SK-N-SH (cell line): ENCODE results near the gene FGGY. TPM values are rescaled to one million over a fixed set of nuclear protein-coding genes. Genes with fewer than 3 reads are reported as not detected.
A peak's percentile ranks its signal among the peaks of the same experiment; 100 is the strongest.

Experiments
- CTCF ChIA-PET: fragments of 300-600, 350-600 bp; formaldehyde crosslinking; extraction: SDS; loops from one replicate; lab custom pipeline; 2021; lab: Yijun Ruan, JAX
- POLR2A ChIA-PET: fragments of 350-600 bp; sonication (Branson Sonifier 250); formaldehyde crosslinking; extraction: SDS; loops from one replicate; lab custom pipeline; 2020; ENCODE audit warnings: antibody characterized with exemption, inconsistent platforms; lab: Yijun Ruan, JAX
- DNase-seq: peaks from one replicate; pipeline ENCODE4 v3.0.0; 2012
- H2AFZ ChIP-seq: fragments of 200-600 bp; sonication (generic); 2 replicates; pipeline ENCODE4 v1.8.1; 2016; ENCODE audit warnings: antibody characterized with exemption, mild to moderate bottlenecking, low read depth
- H3F3A ChIP-seq: fragments of 200-600 bp; sonication (generic); replicated peaks from 2 replicates; pipeline ENCODE3; 2016; ENCODE audit warnings: antibody characterized with exemption, mild to moderate bottlenecking; ENCODE audit not compliant: insufficient read depth
- H3K27ac ChIP-seq, 2 experiments: fragments of 200-500 bp in 1 of 2; fragments of 200-600 bp in 1 of 2; sonication (Bioruptor generic) in 1 of 2; sonication (generic), shearing (Covaris generic) in 1 of 2; 2 replicates each; pipeline versions ENCODE4 v1.5.1 to v1.6.1; 2014 to 2016; ENCODE audit warnings: low read depth in 2 of 2, inconsistent platforms in 1 of 2, low read length in 1 of 2, mild to moderate bottlenecking in 1 of 2, mixed read lengths in 1 of 2
- H3K27me3 ChIP-seq: fragments of 200-600 bp; sonication (generic), shearing (Covaris generic); 2 replicates; pipeline ENCODE4 v1.6.1; 2016; ENCODE audit warnings: mixed run types; ENCODE audit not compliant: insufficient read depth
- H3K36me3 ChIP-seq, 2 experiments: fragments of 200-500 bp in 1 of 2; fragments of 200-600 bp in 1 of 2; sonication (Bioruptor generic) in 1 of 2; sonication (generic) in 1 of 2; replicated peaks in 1 of 2; 2 replicates each; pipeline versions ENCODE3 to v1.5.1; 2014 to 2016; ENCODE audit warnings: low read length in 1 of 2, mild to moderate bottlenecking in 1 of 2; ENCODE audit not compliant: insufficient read depth in 2 of 2, control insufficient read depth in 1 of 2
- H3K4me1 ChIP-seq, 2 experiments: fragments of 200-500 bp in 1 of 2; fragments of 200-600 bp in 1 of 2; sonication (Bioruptor generic) in 1 of 2; sonication (generic), shearing (Covaris generic) in 1 of 2; 2 replicates each; pipeline versions ENCODE4 v1.5.1 to v1.6.1; 2014 to 2016; ENCODE audit warnings: low read depth in 1 of 2, low read length in 1 of 2, mixed run types in 1 of 2; ENCODE audit not compliant: insufficient read depth in 2 of 2, control insufficient read depth in 1 of 2
- H3K4me2 ChIP-seq: fragments of 200-600 bp; sonication (generic), shearing (Covaris generic); 2 replicates; pipeline ENCODE4 v1.6.1; 2017; ENCODE audit warnings: mixed run types
- H3K4me3 ChIP-seq, 2 experiments: fragments of 200-500 bp in 1 of 2; fragments of 200-600 bp in 1 of 2; sonication (Bioruptor generic) in 1 of 2; sonication (generic), shearing (Covaris generic) in 1 of 2; 2 replicates each; pipeline versions ENCODE4 v1.5.1 to v1.8.1; 2014 to 2016; ENCODE audit warnings: low read depth in 2 of 2, inconsistent platforms in 1 of 2, low read length in 1 of 2, mild to moderate bottlenecking in 1 of 2, mixed read lengths in 1 of 2, moderate library complexity in 1 of 2
- H3K79me2 ChIP-seq: fragments of 200-600 bp; sonication (generic); 2 replicates; pipeline ENCODE4 v1.8.1; 2017; ENCODE audit warnings: mild to moderate bottlenecking; ENCODE audit not compliant: insufficient read depth
- H3K9ac ChIP-seq: fragments of 200-600 bp; sonication (generic); 2 replicates; pipeline ENCODE4 v1.6.1; 2017; ENCODE audit warnings: mixed run types
- H3K9me2 ChIP-seq: fragments of 200-600 bp; sonication (generic); 2 replicates; pipeline ENCODE4 v1.6.1; 2017; ENCODE audit warnings: mixed run types
- H3K9me3 ChIP-seq: fragments of 200-600 bp; sonication (generic); 2 replicates; pipeline ENCODE4 v1.6.1; 2017; ENCODE audit warnings: mixed run types, mild to moderate bottlenecking, moderate library complexity
- H4K20me1 ChIP-seq: fragments of 200-600 bp; sonication (generic); 2 replicates; pipeline ENCODE4 v1.6.1; 2017; ENCODE audit warnings: mild to moderate bottlenecking, mixed run types; ENCODE audit not compliant: insufficient read depth
- CHD2 ChIP-seq: fragments of 150-350 bp; IDR thresholded peaks from 2 replicates; pipeline ENCODE4 v1.6.1; 2018; ENCODE audit warnings: low read length; ENCODE audit not compliant: partially characterized antibody
- FOSL2 ChIP-seq: IDR thresholded peaks from 2 replicates; pipeline ENCODE4 v1.4.0; 2012; ENCODE audit warnings: low read depth, mild to moderate bottlenecking, moderate library complexity, borderline replicate concordance
- FOXM1 ChIP-seq: IDR thresholded peaks from 2 replicates; pipeline ENCODE4 v1.4.0; 2012; ENCODE audit warnings: low read depth, mild to moderate bottlenecking
- GATA2 ChIP-seq: sonication (generic); formaldehyde crosslinking; IDR thresholded peaks from 2 replicates; pipeline ENCODE4 v1.5.0; 2020; ENCODE audit warnings: mild to moderate bottlenecking, missing genetic modification reagents
- MEF2A ChIP-seq: IDR thresholded peaks from 2 replicates; pipeline ENCODE4 v1.4.0; 2012; ENCODE audit warnings: low read depth, borderline replicate concordance
- MXI1 ChIP-seq: IDR thresholded peaks from 2 replicates; pipeline ENCODE4 v1.6.1; 2012; ENCODE audit warnings: mild to moderate bottlenecking, low read depth, low read length, improper control_type of control experiment
- NFIC ChIP-seq: IDR thresholded peaks from 2 replicates; pipeline ENCODE4 v1.4.0; 2012; ENCODE audit warnings: borderline replicate concordance
- TCF12 ChIP-seq: IDR thresholded peaks from 2 replicates; pipeline ENCODE4 v1.4.0; 2012
- YY1 ChIP-seq: IDR thresholded peaks from 2 replicates; pipeline ENCODE4 v1.4.0; 2012; ENCODE audit warnings: low read depth, mild to moderate bottlenecking
- WGBS: methylation state at CpG from one replicate; pipeline ENCODE4 v1.1.6; 2017; ENCODE audit warnings: low lambda C conversion rate; 5-methylcytosine and 5-hydroxymethylcytosine counted together
- polyA plus RNA-seq, 3 experiments: library from polyadenylated mRNA; depleted of rRNA; stranded (reverse); fragments of >200 nt; gene quantifications; 2 replicates each; pipeline ENCODE4 v1.2.3, GENCODE V29; 2012
- TF ChIP-seq, protein P1 (sequence below): IDR thresholded peaks from 2 replicates; pipeline ENCODE4 v1.4.0; 2012; ENCODE audit warnings: low read depth, borderline replicate concordance

Gene FGGY
- polyA plus RNA-seq, 1 of the 3 experiments (the other 2 are of a cell fraction) = 10.3 TPM

DNA sequence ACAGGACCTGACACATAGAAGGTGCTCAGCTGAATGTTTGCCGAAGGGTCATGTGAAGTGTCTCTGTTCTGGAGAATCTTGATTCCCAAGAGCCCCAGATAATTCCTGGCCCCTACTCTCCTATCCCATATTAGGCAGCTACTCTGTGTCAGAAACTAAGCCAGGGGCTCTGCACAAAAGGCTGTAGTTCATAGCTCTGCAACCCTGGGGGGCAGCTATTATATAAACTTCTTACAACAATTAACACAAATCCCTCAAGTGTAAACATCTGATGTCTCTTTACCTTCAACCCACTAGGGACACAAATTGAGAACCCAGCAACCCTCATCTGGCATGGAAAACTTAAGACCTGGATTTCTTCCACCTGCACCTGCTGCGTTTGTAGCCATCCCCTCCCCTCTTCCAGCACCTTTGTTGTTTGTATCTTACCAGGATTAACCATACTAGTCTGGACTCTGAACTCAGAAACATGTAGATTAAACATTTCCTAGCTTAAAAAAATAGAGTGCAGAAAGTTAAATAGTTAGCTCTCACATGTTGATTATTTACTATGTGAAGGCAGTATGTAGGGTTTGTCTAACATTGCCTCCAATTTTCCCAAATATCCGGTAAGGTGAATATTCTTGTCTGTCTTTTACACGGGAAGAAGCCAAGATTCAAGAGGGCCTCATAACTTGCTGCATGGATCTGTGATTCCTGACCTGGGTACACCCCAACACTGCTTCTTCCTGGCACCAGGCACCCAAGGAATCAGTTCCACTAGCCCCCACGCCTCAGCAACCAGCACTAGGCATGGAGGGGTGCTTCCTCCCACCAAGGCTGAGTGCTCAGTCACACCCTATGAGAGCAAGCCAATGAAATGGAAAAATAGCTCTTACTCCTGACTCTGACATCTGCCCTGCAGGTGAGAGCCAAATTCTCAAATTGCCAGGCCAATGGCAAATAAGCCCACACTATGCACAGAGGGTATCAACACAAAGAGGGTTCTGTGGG, 297.2 kb downstream of the FGGY start (continued):
- TF ChIP-seq TCF12 = no peak

DNA sequence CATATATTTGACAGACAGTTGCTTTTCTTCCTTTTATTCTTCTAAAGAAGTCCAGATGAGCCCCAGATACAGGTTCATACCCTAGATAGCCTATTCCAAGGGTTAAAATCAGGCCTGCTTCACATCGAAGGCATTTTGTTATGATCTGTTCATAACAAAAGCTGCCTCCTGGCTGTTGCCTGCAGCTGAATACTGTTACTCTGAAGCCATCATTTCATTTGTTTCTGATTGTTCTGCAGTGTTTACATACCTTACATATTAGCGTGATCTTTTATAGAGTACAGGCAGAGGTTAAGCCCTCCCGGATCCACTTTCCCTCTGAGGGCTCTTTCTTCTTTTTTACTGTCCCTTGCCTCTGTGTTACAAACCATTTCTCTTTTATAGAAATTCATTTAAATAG, 298.9 kb downstream of the FGGY start:
- Histone ChIP-seq H3K4me3 (no peak overlapping the region), H2AFZ (peak overlapping the region; percentile 78), H3K9me3 (no peaks in the 10 kb centered on the region), H3K9me2 (no peaks in the 10 kb centered on the region), H4K20me1 (no peaks in the 10 kb centered on the region), H3K4me2 (peak overlapping the region; percentile 64), H3K9ac (peak overlapping the region; percentile 7; the same call in 1 of the 2 replicates), H3K79me2 (no peaks in the 10 kb centered on the region), H3K4me1 (peaks cover 3 to 12% of the 10 kb centered on the region in 2 experiments; a peak in 2 of 4 replicates), H3F3A (peaks cover 8% of the 10 kb centered on the region), H3K27me3 (no peaks in the 10 kb centered on the region), H3K27ac (peak overlapping the region in 1 of 2 experiments; percentile 59; a peak in 2 of 4 replicates), H3K36me3 (no peaks in the 10 kb centered on the region)
- DNase-seq = no peak
- CTCF ChIA-PET = no interaction called here
- POLR2A ChIA-PET = no interaction called here
- peak; percentile 32 for TF ChIP-seq TCF12
- TF ChIP-seq NFIC = no peak
- 26% methylated on average over 3 of the region's 3 CpGs for WGBS

DNA sequence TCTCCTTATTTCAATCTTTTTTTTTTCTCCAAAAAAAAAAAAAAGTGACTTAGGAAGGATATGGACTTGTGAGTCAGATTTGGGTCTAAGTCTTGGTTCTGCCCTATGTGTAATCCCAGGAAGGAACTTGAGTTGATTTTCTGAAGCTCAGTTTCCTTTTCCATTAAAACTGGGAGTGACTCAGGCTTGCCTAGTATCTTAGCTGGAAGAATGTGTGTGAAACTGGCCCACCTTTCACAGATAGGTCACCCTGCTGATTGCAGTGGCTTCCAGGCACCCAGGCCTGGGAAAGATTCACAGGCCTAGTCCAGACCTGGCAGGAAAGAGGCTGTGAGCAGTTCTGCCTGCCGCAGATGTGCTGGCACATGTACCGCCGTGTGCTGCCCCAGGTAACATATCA, 299.5 kb downstream of the FGGY start:
- H3K4me1 ChIP-seq = peaks cover 3 to 12% of the 10 kb centered on the region in 2 experiments; a peak in 2 of 4 replicates
- H3K9ac ChIP-seq = peak overlapping the region; percentile 7; the same call in 1 of the 2 replicates
- no peaks in the 10 kb centered on the region for H3K27me3 ChIP-seq
- peak overlapping the region; percentile 64; the same call in 1 of the 2 replicates for H3K4me2 ChIP-seq
- H2AFZ ChIP-seq = peak overlapping the region; percentile 78
- no peak for TF ChIP-seq FOSL2
- TF ChIP-seq FOXM1 = no peak
- TF ChIP-seq MEF2A = no peak
- TF ChIP-seq GATA2 = no peak
- no peak for TF ChIP-seq YY1
- no peak for TF ChIP-seq CHD2
- TF ChIP-seq, protein P1, sequence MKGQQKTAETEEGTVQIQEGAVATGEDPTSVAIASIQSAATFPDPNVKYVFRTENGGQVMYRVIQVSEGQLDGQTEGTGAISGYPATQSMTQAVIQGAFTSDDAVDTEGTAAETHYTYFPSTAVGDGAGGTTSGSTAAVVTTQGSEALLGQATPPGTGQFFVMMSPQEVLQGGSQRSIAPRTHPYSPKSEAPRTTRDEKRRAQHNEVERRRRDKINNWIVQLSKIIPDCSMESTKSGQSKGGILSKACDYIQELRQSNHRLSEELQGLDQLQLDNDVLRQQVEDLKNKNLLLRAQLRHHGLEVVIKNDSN = no peak
- no peak for TF ChIP-seq MXI1
- peak overlapping the region in 1 of 2 experiments; percentile 59; a peak in 2 of 4 replicates for H3K27ac ChIP-seq
- H3K4me3 ChIP-seq = no peak overlapping the region
- no peaks in the 10 kb centered on the region for H3K9me2 ChIP-seq
- H3K36me3 ChIP-seq = no peaks in the 10 kb centered on the region
- ChIA-PET POLR2A (no interaction called here), CTCF (interaction anchor here (0.7 kb wide), 1 partner anchor 14 kb away, joined by 5 read pairs; no protein-coding TSS in a partner anchor)
- H4K20me1 ChIP-seq = no peaks in the 10 kb centered on the region
- DNase-seq = no peak
- no CpG with 5 or more reads among the region's 3 CpGs for WGBS
- no peaks in the 10 kb centered on the region for H3K9me3 ChIP-seq
- H3F3A ChIP-seq = peaks cover 8% of the 10 kb centered on the region
- H3K79me2 ChIP-seq = no peaks in the 10 kb centered on the region
